Mucosa of stomach (tissue), 1 donor: ENCODE measurements around the gene RAD54L.

Experiments
- H3K27me3 ChIP-seq: one replicate; pipeline ENCODE4 v1.7.0; 2013; ENCODE audit warnings: mild to moderate bottlenecking, low read length; ENCODE audit not compliant: control insufficient read depth, insufficient read depth
- H3K36me3 ChIP-seq: one replicate; pipeline ENCODE4 v1.7.0; 2013; ENCODE audit warnings: low read length; ENCODE audit not compliant: control insufficient read depth, insufficient read depth
- H3K4me1 ChIP-seq: one replicate; pipeline ENCODE4 v1.7.0; 2013; ENCODE audit warnings: mild to moderate bottlenecking, low read length; ENCODE audit not compliant: control insufficient read depth, insufficient read depth
- H3K4me3 ChIP-seq: one replicate; pipeline ENCODE4 v1.7.0; 2013; ENCODE audit warnings: low read length
- H3K9ac ChIP-seq: one replicate; pipeline ENCODE4 v1.7.0; 2013; ENCODE audit warnings: mild to moderate bottlenecking, low read length, moderate library complexity
- H3K9me3 ChIP-seq: one replicate; pipeline ENCODE4 v1.7.0; 2013; ENCODE audit warnings: mild to moderate bottlenecking, low read length, moderate library complexity; ENCODE audit not compliant: control insufficient read depth
- donor health status: Pancreatic carcinoma.

Gene RAD54L

DNA sequence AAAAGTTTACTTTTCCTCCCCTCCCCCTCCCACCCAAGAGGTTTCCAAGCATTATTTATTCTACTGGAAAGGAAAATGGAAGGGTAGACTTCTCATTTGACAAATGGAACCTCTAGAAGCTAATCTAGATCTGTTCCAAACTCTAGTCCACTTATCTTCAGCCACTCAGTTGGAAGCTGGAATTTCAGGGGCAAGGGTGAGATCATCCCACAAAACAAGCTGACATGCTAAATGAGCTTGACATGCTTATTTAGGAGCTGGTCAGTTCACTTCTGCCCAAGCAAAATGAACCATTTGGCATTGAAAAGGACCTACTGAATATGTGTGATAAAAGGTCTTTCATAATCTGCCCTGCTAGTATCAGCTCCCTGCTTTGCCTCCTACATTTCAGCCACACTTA lies 50.8 kb downstream of the RAD54L start:
- peaks cover 12% of the 10 kb centered on the region for H3K4me1 ChIP-seq
- no peaks in the 10 kb centered on the region for H3K9me3 ChIP-seq
- H3K36me3 ChIP-seq, result peaks cover 4% of the 10 kb centered on the region
- no peak overlapping the region for H3K9ac ChIP-seq
- H3K27me3 ChIP-seq, result no peaks in the 10 kb centered on the region
- H3K4me3 ChIP-seq, result no peak overlapping the region

DNA sequence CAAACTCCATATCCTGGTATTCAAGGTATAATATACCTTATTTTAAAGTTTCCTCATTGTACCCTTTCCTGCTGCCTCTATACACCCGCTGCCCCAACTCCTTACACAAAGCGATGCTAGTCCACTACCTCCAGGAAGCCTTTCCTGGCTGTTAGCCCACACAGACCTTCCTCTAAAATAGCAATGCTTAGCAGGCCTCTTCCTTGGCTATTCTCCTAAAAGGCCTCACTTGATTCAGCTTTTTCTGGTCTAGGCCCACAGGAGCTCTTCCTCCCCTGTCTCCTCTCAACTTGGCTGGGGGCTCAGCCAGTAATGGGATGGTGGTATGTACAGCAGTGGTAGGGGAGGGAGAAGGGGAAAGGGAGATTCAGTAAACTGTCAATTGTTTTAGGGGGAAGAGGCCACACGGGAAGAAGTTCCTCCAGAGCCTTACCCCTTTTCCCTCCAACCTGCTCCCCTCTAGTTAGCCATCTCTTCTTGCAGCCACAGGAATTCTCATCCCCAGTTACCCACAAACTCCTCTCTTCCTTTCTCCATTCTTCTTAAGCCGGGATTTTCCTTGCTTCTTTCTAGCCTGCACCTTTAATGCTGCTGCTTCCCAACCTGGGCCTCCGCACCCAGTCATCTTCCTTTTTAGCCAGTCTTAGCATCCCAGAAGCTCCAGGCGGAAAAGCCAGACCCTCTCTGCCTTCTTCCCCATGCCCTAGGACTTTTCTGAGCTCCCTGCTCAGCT lies 53.3 kb downstream of the RAD54L start:
- Histone ChIP-seq H3K36me3 (peaks cover 4% of the 10 kb centered on the region), H3K9me3 (no peaks in the 10 kb centered on the region), H3K9ac (peak overlapping the region; percentile 99), H3K4me3 (peak overlapping the region; percentile 44), H3K4me1 (peaks cover 12% of the 10 kb centered on the region), H3K27me3 (no peaks in the 10 kb centered on the region)

DNA sequence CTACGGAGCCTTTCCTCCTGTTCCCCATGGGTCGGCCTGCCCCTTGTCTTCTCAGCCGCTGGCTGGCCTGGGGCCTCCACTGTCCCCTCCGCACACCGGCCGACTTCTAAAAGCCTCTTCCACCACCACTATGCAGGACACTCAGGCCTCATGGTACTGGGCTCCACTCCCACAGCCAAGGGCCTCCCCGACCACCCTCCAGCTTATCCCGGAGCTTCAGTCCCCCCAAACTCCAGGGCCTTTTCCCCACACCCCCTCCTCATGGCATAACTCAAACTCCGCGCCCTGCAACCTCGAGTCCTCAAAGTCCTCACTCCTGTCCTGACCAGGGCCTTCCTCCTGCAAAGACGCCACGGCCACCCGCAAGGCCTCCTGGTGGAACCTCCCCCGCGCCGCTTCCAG lies 53.8 kb downstream of the RAD54L start:
- Histone ChIP-seq H3K4me3 (peak overlapping the region; percentile 44), H3K4me1 (peaks cover 12% of the 10 kb centered on the region), H3K27me3 (no peaks in the 10 kb centered on the region), H3K36me3 (peaks cover 4% of the 10 kb centered on the region), H3K9me3 (no peaks in the 10 kb centered on the region), H3K9ac (peak overlapping the region; percentile 99)

DNA sequence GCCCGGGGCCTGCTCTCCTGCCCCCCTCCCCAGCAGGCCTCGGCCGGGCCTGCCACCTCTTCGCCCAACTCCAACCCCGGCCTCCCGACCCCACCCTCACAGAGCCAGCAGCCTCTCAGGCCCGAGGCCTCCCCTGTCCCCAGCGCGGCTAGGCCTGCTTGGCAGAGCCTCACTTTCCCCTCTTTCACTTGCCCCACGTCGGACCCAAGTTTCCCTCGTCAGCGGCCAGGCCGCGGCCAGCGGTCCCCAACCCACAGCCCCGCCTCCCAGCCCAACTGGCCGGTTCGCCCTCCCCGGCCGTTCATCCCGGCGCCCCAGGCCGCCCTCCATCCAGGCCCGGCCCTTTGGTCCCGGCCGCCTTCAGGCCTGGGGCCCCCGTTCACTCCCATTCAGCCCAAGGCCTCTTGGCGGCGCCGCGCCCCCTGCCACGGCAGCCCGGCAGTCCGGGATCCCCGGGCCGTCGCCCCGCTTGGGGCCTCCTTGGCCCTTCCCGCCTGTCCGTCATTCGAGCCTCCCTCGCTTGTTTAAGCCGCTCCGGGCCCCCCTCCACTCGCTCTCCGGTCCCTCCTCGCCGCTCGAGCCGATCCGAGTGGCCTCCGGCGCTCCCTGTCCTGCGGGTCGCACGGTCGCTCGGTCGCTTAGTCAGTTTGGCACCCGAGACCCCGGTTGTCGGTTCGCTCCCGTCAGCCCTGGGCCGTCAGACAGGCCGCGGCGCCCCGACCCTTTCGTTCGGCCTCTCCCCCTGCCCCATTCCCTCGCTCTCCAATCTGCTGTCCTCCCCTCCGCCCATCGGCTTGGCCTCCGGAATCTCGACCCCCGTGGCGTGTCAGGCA lies 54.5 kb downstream of the RAD54L start:
- peaks cover 4% of the 10 kb centered on the region for H3K36me3 ChIP-seq
- H3K9me3 ChIP-seq, result no peaks in the 10 kb centered on the region
- no peaks in the 10 kb centered on the region for H3K27me3 ChIP-seq
- H3K4me1 ChIP-seq, result peaks cover 12% of the 10 kb centered on the region
- peak overlapping the region; percentile 44 for H3K4me3 ChIP-seq
- H3K9ac ChIP-seq, result peak overlapping the region; percentile 99

DNA sequence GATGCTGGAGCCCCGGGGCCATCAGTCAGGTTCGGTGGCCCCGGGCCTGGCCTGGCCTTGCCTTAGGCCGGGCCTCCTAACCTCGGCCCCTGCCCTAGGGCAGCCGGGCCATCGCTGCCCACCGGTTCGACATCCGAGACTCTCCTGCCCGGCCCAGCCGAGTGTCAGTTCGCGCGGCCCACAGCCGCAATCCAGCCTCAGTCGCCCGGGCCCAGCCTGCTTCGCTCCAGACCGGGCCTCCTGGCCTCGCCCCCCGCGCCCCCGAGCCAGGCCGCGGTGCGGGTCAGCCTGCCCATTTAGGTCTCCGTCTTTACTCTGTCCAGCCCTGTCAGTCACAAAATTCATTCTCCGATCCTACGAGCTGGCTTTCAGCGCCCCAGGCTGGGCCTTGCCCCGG lies 55.1 kb downstream of the RAD54L start:
- peaks cover 15% of the 10 kb centered on the region for H3K4me1 ChIP-seq
- no peaks in the 10 kb centered on the region for H3K36me3 ChIP-seq
- no peaks in the 10 kb centered on the region for H3K9me3 ChIP-seq
- H3K27me3 ChIP-seq, result no peaks in the 10 kb centered on the region
- H3K9ac ChIP-seq, result peak overlapping the region; percentile 99
- H3K4me3 ChIP-seq, result peak overlapping the region; percentile 44

DNA sequence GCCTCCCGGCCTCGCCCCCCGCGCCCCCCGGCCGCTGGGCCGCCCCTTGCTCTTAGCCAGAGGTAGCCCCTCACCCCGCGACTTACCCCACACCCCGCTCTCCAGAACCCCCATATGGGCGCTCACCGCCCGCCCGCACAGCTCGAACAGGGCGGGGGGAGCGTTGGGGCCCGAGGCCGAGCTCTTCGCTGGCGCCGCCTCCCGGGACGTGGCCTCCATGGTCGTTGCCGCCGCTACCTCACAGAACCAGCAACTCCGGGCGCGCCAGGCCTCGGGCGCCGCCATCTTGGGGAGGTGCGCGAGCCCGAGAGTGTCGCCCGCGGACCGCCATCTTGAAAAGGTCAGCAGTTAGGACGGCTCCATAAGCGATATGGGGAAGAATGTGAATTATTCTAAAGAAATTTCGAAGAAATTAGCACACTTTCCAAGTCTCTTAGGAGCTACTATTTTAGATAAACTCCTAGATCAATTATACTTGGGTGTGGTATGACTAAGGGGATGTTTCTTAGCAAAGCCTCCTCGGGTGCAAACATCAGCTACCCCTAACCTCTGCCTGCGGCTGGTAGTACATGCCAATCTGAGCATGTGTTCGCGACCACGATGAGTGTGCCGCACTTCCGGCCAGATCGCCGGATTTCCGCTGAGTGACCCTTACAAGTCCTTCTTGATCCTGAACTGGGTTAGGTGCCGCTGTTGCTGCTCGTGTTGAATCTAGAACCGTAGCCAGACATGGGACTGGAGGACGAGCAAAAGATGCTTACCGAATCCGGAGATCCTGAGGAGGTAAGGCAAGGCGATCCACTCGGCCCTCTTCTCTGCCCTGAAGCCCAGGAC lies 55.7 kb downstream of the RAD54L start, which contains the start of the genes LRRC41 and UQCRH:
TSS of gene LRRC41 (minus strand) at position 579 of the 834 bp plus-strand sequence. CDS start at position 285, 294 bp downstream.
TSS of gene UQCRH (plus strand) at position 661 of the 834 bp plus-strand sequence. CDS start at position 730, 69 bp downstream.
- H3K27me3 ChIP-seq, result no peaks in the 10 kb centered on the region
- H3K4me3 ChIP-seq, result peak within 1 kb of the TSS; percentile 44
- peaks cover 16% of the 10 kb centered on the region for H3K4me1 ChIP-seq
- peak within 1 kb of the TSS; percentile 99 for H3K9ac ChIP-seq
- no peaks in the 10 kb centered on the region for H3K9me3 ChIP-seq
- no peaks in the 10 kb centered on the region for H3K36me3 ChIP-seq

DNA sequence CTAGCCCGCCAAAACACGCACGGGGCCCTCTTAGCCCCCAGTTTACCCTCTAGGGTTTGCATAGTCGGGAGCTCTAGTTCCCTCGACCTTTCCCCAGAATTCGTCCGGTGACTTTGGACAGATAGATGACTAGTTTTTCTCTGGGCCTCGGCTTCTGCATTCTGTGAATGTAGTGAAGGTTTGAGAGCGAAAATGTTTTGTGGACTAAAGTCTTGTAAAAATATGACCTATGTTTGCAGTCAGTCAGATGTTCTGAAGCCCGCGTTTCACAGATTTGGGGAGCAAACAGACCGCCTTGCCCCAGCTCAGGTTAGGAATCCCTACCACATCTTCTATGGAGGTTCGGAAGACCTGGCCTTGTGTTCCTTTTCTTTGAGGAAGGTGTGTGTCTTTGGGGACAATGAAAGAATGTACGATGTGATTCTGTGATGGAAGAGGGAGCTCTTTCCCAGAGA lies 56.3 kb downstream of the RAD54L start:
- no peaks in the 10 kb centered on the region for H3K27me3 ChIP-seq
- H3K9me3 ChIP-seq, result no peaks in the 10 kb centered on the region
- H3K4me3 ChIP-seq, result peak overlapping the region; percentile 44
- no peaks in the 10 kb centered on the region for H3K36me3 ChIP-seq
- H3K9ac ChIP-seq, result peak overlapping the region; percentile 99
- H3K4me1 ChIP-seq, result peaks cover 16% of the 10 kb centered on the region

DNA sequence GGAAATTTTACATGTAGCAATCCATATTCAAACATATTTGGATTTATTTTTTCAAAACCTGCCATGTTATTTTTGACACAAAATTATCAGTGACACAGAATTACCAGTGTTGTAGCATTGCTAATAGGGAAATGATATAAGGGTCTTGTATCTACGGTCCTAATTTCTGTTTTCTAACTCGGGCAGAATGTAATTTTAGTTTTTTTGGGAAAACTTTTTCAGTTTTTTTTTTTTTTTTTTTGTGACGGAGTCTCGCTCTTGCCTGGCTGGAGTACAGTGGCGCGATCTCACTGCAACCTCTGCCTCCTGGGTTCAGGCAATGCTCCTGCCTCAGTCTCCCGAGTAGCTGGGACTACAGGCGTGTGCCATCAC lies 58.6 kb downstream of the RAD54L start:
- Histone ChIP-seq H3K9me3 (no peaks in the 10 kb centered on the region), H3K4me3 (no peak overlapping the region), H3K36me3 (peaks cover 6% of the 10 kb centered on the region), H3K4me1 (peaks cover 9% of the 10 kb centered on the region), H3K27me3 (no peaks in the 10 kb centered on the region), H3K9ac (no peak overlapping the region)

DNA sequence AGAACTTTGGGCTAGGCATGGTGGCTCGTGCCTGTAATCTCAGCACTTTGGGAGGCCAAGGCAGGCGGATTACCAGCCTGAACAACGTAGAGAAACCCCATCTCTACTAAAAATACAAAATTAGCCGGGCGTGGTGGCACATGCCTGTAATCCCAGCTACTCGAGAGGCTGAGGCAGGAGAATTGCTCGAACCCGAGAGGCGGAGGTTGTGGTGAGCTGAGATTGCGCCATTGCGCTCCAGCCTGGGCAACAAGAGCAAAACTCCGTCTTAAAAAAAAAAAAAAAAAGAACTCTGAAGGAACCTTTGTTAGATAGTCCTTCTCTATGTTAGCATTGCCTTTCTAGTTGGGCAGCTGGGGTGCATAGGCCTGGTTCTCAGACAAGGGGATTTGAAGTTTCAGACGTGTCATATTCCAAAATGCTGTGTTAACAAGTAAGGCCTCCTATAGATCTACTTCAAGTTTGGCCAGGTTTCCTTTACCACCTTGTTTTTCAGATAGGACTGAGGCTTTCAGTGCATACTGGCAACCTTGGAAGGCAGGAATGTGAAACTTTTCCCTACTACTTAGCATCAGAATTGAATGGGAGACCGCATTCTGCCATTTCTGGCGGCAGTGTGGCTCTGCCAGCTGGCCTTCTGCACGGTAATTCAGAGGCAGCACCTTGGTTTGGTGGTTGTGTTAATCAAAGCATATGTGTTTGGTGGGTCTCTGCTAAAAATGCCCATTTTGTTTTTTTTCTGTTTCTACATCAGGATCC lies 62.0 kb downstream of the RAD54L start:
- Histone ChIP-seq H3K36me3 (peaks cover 6% of the 10 kb centered on the region), H3K4me3 (no peak overlapping the region), H3K9ac (no peak overlapping the region), H3K27me3 (no peaks in the 10 kb centered on the region), H3K4me1 (peaks cover 4% of the 10 kb centered on the region), H3K9me3 (no peaks in the 10 kb centered on the region)

DNA sequence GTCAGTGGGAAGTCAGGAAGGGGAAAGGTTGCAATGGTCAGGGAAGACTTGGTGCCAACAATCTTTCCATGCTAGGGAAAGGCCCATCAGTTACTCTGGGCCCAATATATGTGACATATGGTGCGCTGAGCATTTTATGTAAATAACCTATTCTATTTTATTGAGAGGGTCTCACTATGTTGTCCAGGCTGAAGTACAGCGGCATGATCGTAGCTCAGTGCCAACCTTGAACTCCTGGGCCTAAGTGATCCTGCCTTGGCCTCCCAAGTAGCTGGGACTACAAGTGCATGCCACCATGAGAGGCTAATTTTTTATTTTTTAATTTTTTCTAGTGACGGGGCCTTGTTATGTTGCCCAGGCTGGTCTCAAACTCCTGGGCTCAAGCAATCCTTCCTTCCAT lies 62.8 kb downstream of the RAD54L start:
- Histone ChIP-seq H3K36me3 (peaks cover 6% of the 10 kb centered on the region), H3K9ac (no peak overlapping the region), H3K27me3 (no peaks in the 10 kb centered on the region), H3K4me3 (no peak overlapping the region), H3K9me3 (no peaks in the 10 kb centered on the region), H3K4me1 (peaks cover 4% of the 10 kb centered on the region)
